ENCODE measurements around the gene ZNRF1.

DNA sequence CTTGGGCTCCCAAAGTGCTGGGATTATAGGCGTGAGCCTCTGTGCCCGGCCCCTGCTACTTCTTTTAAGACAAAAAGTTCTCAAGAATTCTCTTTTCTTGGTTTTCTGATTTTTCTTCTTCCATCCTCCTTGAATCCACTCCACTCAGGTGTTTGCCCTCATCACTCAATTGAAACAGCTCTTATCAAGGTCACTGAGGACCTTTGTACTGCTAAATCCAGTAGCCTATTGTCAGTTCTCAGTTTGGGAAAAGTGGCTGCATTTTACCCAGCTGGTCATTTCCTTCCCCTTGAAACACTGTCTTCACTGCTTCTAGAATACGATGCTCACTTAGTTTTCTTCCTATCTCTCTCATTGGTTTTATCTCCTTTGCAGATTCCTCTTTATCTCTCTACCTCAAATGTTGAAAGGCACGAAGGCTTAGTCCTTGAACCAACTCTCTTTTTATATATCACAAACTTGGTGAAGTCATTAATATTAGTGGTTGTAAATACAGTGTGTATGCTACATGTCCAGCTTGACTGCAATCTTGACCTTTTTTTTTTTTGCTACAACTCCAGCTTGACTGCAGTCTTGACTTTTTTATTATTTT lies 29.8 kb downstream of the ZNRF1 start:
- TF ChIP-seq POLR2A (IDR thresholded peaks at IDR 0.05), result no peak
- TF ChIP-seq, protein P1, sequence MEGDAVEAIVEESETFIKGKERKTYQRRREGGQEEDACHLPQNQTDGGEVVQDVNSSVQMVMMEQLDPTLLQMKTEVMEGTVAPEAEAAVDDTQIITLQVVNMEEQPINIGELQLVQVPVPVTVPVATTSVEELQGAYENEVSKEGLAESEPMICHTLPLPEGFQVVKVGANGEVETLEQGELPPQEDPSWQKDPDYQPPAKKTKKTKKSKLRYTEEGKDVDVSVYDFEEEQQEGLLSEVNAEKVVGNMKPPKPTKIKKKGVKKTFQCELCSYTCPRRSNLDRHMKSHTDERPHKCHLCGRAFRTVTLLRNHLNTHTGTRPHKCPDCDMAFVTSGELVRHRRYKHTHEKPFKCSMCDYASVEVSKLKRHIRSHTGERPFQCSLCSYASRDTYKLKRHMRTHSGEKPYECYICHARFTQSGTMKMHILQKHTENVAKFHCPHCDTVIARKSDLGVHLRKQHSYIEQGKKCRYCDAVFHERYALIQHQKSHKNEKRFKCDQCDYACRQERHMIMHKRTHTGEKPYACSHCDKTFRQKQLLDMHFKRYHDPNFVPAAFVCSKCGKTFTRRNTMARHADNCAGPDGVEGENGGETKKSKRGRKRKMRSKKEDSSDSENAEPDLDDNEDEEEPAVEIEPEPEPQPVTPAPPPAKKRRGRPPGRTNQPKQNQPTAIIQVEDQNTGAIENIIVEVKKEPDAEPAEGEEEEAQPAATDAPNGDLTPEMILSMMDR (IDR thresholded peaks at IDR 0.05), result no peak

All from heart left ventricle (tissue), 13 donors.